ENCODE measurements around the gene YBX2. TPM values are rescaled to one million over a fixed set of nuclear protein-coding genes. Genes with fewer than 3 reads are reported as not detected.
A peak's percentile ranks its signal among the peaks of the same experiment; 100 is the strongest.

YBX2 gene
- total RNA-seq, 1 donor from 2014 or later, result 0.52 TPM

DNA sequence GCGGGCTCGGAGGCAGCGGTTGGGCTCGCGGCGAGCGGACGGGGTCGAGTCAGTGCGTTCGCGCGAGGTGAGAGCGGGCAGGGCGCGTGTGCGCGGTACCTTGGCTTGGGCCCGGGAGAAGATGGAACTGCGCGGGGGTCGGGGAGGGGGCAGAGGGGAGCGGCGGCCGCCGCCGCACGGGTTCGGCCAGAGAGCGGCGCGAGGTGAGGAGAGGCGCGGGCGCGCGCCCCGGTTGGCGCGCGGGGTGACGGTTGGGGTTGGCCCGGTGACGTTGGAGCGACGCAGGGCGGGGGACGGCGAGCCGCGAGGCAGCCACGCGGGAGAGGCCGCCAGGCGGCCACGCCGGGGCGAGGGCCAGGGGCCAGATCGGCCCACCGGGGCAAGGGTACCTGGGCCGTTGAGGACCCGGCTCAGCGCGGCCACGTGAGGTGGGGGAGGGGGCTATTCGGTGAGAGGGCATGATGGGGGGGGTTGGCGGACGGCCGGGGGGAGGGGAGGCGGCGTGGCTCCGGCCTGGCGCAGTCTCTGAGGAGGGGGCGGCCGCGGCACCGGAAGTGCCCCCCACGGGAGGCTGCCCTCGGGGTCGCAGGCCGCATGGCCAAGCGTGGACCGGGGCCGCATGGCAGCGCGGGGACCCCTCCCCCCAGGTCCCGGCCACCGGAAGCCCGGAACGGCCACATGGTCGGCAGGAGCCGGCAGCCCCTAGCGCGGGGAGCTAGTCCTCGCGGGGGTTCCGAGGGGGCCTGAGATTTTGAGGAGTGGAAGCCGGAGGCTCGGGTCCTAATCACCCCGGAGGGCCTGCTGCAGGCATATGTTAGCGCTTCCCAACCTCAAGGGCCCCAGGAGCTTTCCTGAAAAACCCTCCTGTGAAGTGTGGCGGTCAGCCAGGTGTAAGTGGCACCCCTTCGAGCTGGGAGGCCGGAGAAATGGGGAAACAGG is 13.5 kb upstream of the YBX2 start:
- Histone ChIP-seq H3K4me3 (ENCODE audit: low read length in 3 of 3) (peak overlapping the region; percentile 76 to 93 (median 88)), H3K9me3 (ENCODE audit: control insufficient read depth in 3 of 3, low read length in 3 of 3) (no peaks in the 10 kb centered on the region), H3K9ac (ENCODE audit: low read depth in 1 of 3, low read length in 3 of 3) (peak overlapping the region; percentile 87 to 97 (median 90)), H3K4me1 (ENCODE audit: control insufficient read depth in 3 of 3, insufficient read depth in 3 of 3, low read length in 3 of 3) (peaks cover 33 to 43% (median 42%) of the 10 kb centered on the region in 3 donors), H3K27me3 (ENCODE audit: control insufficient read depth in 3 of 3, insufficient read depth in 3 of 3, low read length in 3 of 3) (no peaks in the 10 kb centered on the region), H3K27ac (ENCODE audit: low read depth, low read length) (peak overlapping the region; percentile 98), H3K36me3 (ENCODE audit: control insufficient read depth in 3 of 3, insufficient read depth in 3 of 3, low read length in 3 of 3) (peaks cover 30 to 33% (median 30%) of the 10 kb centered on the region in 3 donors)

DNA sequence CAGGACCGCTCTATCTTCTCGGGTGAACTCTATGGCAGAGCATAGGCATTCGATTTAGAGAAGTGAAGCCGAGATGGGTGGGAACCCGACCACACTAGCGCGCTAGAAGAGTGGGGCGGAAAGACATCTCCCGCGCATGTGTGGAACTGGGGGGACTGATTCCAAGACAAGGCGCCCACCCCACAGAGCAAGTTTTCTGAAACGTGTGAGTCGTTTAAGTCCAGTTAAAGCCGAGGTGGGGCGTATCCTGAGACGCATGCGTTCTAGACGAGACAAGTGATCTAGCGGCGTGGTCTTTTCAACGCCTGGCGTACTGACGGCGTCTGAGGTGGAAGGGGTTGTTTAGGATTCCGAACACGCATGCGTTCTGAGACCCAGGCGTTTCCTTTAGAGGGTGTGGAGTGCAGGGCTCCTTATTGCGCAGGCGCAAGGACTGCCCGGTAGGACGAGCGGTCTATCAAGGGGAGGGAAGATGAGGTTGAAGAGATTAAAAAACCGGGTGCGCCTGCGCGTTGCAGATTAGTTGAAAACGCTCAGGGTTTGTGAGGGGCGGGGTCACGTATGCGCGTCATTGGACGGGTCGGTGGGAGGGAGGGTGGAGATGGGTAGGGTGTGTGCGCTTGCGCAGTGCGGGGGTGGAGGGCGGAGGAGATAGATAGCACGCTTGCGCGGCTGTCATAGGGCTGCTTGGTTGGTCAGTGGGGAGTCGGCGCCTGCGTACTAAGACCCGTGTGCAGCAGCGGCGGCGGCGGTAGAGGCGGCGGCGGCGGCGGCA is 12.7 kb upstream of the YBX2 start, which contains the start of gene EIF5A:
Gene EIF5A (plus strand): TSS at position 718 of the 775 bp plus-strand sequence. CDS start 2,008 bp downstream, outside the sequence.
- Histone ChIP-seq H3K9me3 (ENCODE audit: control insufficient read depth in 3 of 3, low read length in 3 of 3) (no peaks in the 10 kb centered on the region), H3K4me1 (ENCODE audit: control insufficient read depth in 3 of 3, insufficient read depth in 3 of 3, low read length in 3 of 3) (peaks cover 27 to 36% (median 34%) of the 10 kb centered on the region in 3 donors), H3K27ac (ENCODE audit: low read depth, low read length) (peak within 1 kb of the TSS; percentile 98), H3K4me3 (ENCODE audit: low read length in 3 of 3) (peak within 1 kb of the TSS; percentile 76 to 93 (median 88)), H3K36me3 (ENCODE audit: control insufficient read depth in 3 of 3, insufficient read depth in 3 of 3, low read length in 3 of 3) (peaks cover 23 to 25% (median 23%) of the 10 kb centered on the region in 3 donors), H3K9ac (ENCODE audit: low read depth in 1 of 3, low read length in 3 of 3) (peak within 1 kb of the TSS; percentile 87 to 97 (median 93)), H3K27me3 (ENCODE audit: control insufficient read depth in 3 of 3, insufficient read depth in 3 of 3, low read length in 3 of 3) (no peaks in the 10 kb centered on the region)

DNA sequence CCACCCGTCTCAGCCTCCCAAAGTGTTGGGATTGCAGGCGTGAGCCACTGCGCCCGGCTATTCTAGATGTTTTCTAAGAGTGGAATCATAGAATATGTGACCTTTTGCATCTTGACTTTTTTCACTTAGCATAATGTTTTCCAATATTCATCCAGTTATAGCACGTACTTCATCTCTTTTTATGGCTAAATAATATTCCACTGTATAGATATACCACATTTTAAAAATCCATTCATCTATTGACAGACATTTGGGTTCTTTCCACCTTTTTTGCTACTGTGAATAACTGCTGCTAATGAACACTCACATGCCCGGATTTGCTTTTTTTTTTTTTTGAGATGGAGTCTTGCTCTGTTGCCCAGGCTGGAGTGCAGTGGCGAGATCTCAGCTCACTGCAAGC is 9.7 kb upstream of the YBX2 start:
- Histone ChIP-seq H3K27me3 (ENCODE audit: control insufficient read depth in 3 of 3, insufficient read depth in 3 of 3, low read length in 3 of 3) (no peaks in the 10 kb centered on the region), H3K4me1 (ENCODE audit: control insufficient read depth in 3 of 3, insufficient read depth in 3 of 3, low read length in 3 of 3) (peaks cover 5 to 12% (median 7%) of the 10 kb centered on the region in 3 donors), H3K27ac (ENCODE audit: low read depth, low read length) (no peak overlapping the region), H3K9me3 (ENCODE audit: control insufficient read depth in 3 of 3, low read length in 3 of 3) (no peaks in the 10 kb centered on the region), H3K4me3 (ENCODE audit: low read length in 3 of 3) (no peak overlapping the region), H3K36me3 (ENCODE audit: control insufficient read depth in 3 of 3, insufficient read depth in 3 of 3, low read length in 3 of 3) (no peaks in the 10 kb centered on the region), H3K9ac (ENCODE audit: low read depth in 1 of 3, low read length in 3 of 3) (no peak overlapping the region)

DNA sequence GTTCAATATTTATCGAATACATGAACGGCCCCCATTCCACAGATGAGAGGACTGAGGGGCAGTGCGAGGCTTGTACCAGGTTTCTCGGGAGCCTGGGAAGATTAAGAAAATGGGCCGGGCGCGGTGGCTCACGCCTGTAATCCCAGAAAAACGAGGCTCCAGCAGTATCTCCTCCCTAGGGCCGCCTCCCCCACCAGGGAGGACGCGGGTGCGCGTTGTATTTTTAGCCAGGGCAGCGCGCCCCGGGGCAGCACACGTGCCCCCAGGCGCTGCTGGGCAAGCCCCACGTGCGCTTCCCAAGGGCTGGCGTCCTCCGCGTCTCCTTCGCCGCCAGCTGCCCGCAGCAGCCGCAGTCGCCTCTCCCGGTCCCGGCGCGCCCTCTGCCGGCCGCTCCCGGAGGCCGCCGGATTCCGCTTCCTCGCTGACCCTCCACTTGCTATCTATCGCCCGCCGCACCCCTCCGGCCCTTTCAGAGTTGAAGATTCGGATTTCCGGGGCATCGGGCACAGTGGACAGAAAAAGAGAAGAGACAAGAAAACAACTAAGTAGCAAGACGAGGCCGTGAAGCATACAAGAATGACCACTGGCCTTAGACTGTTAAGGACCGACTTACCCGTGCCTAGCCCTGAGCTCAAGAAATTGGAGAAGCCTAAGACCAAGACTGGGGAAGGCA is 1.9 kb upstream of the YBX2 start:
- H3K9ac ChIP-seq (ENCODE audit: low read depth in 1 of 3, low read length in 3 of 3), result peak overlapping the region; percentile 65 to 86 (median 82)
- no peaks in the 10 kb centered on the region for H3K9me3 ChIP-seq (ENCODE audit: control insufficient read depth in 3 of 3, low read length in 3 of 3)
- peak overlapping the region; percentile 48 to 61 (median 60) for H3K4me3 ChIP-seq (ENCODE audit: low read length in 3 of 3)
- H3K36me3 ChIP-seq (ENCODE audit: control insufficient read depth in 3 of 3, insufficient read depth in 3 of 3, low read length in 3 of 3), result no peaks in the 10 kb centered on the region
- peak overlapping the region; percentile 88 for H3K27ac ChIP-seq (ENCODE audit: low read depth, low read length)
- H3K27me3 ChIP-seq (ENCODE audit: control insufficient read depth in 3 of 3, insufficient read depth in 3 of 3, low read length in 3 of 3), result peaks cover 0 to 7% (median 6%) of the 10 kb centered on the region in 3 donors
- H3K4me1 ChIP-seq (ENCODE audit: control insufficient read depth in 3 of 3, insufficient read depth in 3 of 3, low read length in 3 of 3), result peaks cover 45 to 47% (median 46%) of the 10 kb centered on the region in 3 donors

DNA sequence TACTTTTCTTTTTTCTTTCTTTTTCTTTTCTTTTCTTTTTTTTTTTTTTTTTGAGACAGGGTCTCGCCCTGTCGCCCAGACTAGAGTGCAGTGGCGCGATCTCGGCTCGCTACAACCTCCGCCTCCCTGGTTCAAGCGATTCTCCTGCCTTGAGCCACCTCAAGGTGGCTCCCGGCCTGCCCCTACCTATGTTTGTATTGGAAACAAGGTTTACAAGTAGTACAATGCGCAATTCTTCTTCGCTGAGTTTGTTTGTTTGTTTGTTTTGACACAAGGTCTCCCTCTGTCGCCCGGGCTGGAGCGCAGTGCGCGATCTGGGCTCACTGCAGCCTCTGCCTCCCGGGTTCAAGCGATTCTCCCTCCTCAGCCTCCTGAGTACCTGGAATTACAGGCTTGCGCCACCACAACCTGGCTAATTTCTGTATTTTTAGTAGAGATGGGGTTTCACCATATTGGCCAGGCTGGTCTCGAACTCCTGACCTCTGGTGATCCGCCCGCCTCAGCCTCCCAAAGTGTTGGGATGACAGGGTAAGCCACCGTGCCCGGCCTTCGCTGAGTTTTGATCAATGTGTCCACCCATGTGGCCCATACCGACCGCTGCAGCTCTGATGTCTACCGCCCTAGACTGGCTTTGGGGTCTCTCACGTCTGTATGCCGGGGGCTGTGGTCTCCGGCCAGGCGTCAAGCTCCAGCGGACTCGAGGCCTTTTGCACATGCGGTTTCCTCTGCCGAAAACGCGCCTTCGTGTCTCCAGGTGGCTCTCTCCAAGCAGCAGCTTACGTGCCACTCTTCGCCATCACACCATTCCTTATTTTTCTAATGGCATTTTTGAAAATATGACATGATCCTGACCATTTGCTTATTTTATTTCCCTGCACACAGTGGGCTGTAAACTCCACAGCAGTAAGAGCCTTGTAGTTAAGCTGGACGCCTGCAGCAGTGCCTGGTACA is 1.1 kb upstream of the YBX2 start:
- peaks cover 0 to 7% (median 6%) of the 10 kb centered on the region in 3 donors for H3K27me3 ChIP-seq (ENCODE audit: control insufficient read depth in 3 of 3, insufficient read depth in 3 of 3, low read length in 3 of 3)
- H3K9me3 ChIP-seq (ENCODE audit: control insufficient read depth in 3 of 3, low read length in 3 of 3), result no peaks in the 10 kb centered on the region
- H3K9ac ChIP-seq (ENCODE audit: low read depth in 1 of 3, low read length in 3 of 3), result peak overlapping the region; percentile 65 to 86 (median 76)
- H3K27ac ChIP-seq (ENCODE audit: low read depth, low read length), result peak overlapping the region; percentile 88
- H3K4me3 ChIP-seq (ENCODE audit: low read length in 3 of 3), result peak overlapping the region; percentile 60 to 61 (median 60)
- peaks cover 51 to 55% (median 55%) of the 10 kb centered on the region in 3 donors for H3K4me1 ChIP-seq (ENCODE audit: control insufficient read depth in 3 of 3, insufficient read depth in 3 of 3, low read length in 3 of 3)
- no peaks in the 10 kb centered on the region for H3K36me3 ChIP-seq (ENCODE audit: control insufficient read depth in 3 of 3, insufficient read depth in 3 of 3, low read length in 3 of 3)

DNA sequence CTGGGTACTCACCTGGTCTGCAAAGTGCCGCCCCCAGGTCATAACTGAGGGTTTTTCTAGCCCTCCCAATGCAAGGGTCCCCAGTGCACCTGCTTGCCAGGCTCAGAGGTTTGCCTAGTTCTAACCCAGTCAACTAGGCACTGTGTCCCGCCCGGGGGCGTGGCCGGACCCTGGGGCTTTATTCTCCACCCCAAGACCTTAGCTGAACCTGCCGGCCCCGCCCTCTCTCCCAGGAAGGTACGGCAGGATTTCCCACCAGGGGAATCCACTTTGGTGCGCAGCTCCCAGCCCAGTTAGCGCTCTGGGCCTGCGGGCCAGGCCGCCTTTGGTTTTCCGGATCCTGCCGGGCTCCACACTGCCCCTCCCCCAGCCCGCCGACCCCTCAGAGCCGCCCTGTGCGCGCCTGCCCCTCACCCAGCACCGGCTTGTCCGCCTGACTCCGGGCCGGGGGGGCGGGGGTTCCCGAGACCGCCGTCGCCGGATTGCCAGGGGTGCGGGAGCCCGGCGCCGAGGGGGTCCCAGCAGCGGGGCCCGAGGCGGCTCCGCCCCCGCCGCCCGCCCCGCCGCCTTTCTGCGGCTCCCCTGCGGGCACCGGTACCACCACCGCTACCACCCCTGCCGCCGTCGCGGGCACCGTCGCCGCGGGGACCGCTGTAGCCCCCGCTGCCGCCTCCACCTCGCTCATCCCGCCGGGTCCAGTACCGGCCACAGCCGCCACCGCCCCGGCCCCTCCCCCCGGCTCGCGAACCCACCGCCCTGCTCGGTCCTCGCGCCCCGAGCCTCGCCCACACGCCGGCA is 424 bp downstream of the YBX2 start:
- no peaks in the 10 kb centered on the region for H3K9me3 ChIP-seq (ENCODE audit: control insufficient read depth in 3 of 3, low read length in 3 of 3)
- no peak overlapping the region for H3K4me3 ChIP-seq (ENCODE audit: low read length in 3 of 3)
- peak overlapping the region in 1 of 3 donors; percentile 45 for H3K9ac ChIP-seq (ENCODE audit: low read depth in 1 of 3, low read length in 3 of 3)
- H3K27me3 ChIP-seq (ENCODE audit: control insufficient read depth in 3 of 3, insufficient read depth in 3 of 3, low read length in 3 of 3), result peaks cover 0 to 7% (median 6%) of the 10 kb centered on the region in 3 donors
- H3K27ac ChIP-seq (ENCODE audit: low read depth, low read length), result no peak overlapping the region
- no peaks in the 10 kb centered on the region for H3K36me3 ChIP-seq (ENCODE audit: control insufficient read depth in 3 of 3, insufficient read depth in 3 of 3, low read length in 3 of 3)
- H3K4me1 ChIP-seq (ENCODE audit: control insufficient read depth in 3 of 3, insufficient read depth in 3 of 3, low read length in 3 of 3), result peaks cover 53 to 65% (median 61%) of the 10 kb centered on the region in 3 donors

DNA sequence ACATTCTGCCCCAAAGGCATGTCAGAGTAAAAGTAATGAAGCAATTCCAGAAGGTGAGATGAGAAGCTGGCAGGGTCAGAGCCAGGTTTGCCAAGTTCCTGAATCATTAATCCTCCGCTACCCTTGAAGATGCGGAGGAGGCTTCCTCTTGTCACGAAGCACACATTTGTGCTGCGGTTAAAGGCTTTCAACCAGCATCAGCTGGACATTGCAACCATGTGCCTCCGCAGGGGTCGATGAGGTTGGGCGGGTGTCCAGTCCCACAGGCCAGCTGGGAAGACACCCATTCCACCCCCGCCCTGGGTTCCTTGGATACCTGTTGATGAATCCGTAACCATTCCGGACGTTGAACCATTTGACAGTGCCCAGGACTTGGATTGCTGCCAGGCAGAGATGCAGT is 1.3 kb downstream of the YBX2 start:
- no peak overlapping the region for H3K4me3 ChIP-seq (ENCODE audit: low read length in 3 of 3)
- peaks cover 0 to 7% (median 6%) of the 10 kb centered on the region in 3 donors for H3K27me3 ChIP-seq (ENCODE audit: control insufficient read depth in 3 of 3, insufficient read depth in 3 of 3, low read length in 3 of 3)
- H3K36me3 ChIP-seq (ENCODE audit: control insufficient read depth in 3 of 3, insufficient read depth in 3 of 3, low read length in 3 of 3), result no peaks in the 10 kb centered on the region
- peaks cover 53 to 72% (median 63%) of the 10 kb centered on the region in 3 donors for H3K4me1 ChIP-seq (ENCODE audit: control insufficient read depth in 3 of 3, insufficient read depth in 3 of 3, low read length in 3 of 3)
- H3K27ac ChIP-seq (ENCODE audit: low read depth, low read length), result no peak overlapping the region
- peak overlapping the region in 1 of 3 donors; percentile 54 for H3K9ac ChIP-seq (ENCODE audit: low read depth in 1 of 3, low read length in 3 of 3)
- no peaks in the 10 kb centered on the region for H3K9me3 ChIP-seq (ENCODE audit: control insufficient read depth in 3 of 3, low read length in 3 of 3)

DNA sequence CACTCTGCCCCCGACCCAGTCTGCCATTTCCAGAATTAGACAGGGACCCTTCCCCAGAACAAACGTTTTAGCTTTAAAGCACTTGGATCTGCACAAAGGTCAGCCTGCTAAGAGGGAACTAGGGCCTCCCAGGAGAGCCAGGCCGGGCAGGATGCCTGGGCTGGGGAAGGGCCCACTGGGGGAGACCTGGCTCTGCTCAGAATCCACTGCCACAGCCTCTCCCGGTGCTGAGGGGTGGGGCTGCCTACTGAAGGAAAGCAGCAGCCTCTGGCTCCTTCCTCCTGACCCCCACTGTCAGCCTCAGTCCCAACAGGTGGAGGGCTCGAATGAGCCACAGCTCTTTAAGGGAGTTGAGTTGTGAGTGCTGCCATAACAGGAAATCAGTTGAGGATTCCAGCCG is 1.7 kb downstream of the YBX2 start:
- Histone ChIP-seq H3K27me3 (ENCODE audit: control insufficient read depth in 3 of 3, insufficient read depth in 3 of 3, low read length in 3 of 3) (peaks cover 0 to 7% (median 6%) of the 10 kb centered on the region in 3 donors), H3K9me3 (ENCODE audit: control insufficient read depth in 3 of 3, low read length in 3 of 3) (no peaks in the 10 kb centered on the region), H3K27ac (ENCODE audit: low read depth, low read length) (peak overlapping the region; percentile 33), H3K36me3 (ENCODE audit: control insufficient read depth in 3 of 3, insufficient read depth in 3 of 3, low read length in 3 of 3) (peaks cover 0 to 3% (median 0%) of the 10 kb centered on the region in 3 donors), H3K4me1 (ENCODE audit: control insufficient read depth in 3 of 3, insufficient read depth in 3 of 3, low read length in 3 of 3) (peaks cover 53 to 75% (median 66%) of the 10 kb centered on the region in 3 donors), H3K9ac (ENCODE audit: low read depth in 1 of 3, low read length in 3 of 3) (peak overlapping the region in 1 of 3 donors; percentile 54), H3K4me3 (ENCODE audit: low read length in 3 of 3) (no peak overlapping the region)

Measured in skeletal muscle tissue (tissue), 4 donors.